Stimulated activated CD8-positive, alpha-beta memory T cell treated with anti-CD3 and anti-CD28 coated beads, Interleukin-7, amount 100 ng/mL, for 1 hour (primary cell): ENCODE data around the gene SLC35G2.
"Not testable (repeated sequence)": the region's sequence is repeated elsewhere in the genome, so short reads cannot be mapped to it uniquely, and the experiment has no call there.

Experiments used
- DNase-seq, 2 donors: peaks; one replicate each; pipeline ENCODE4 v3.0.0-alpha.2; 2020; ENCODE audit warnings: low read depth in 2 of 2

SLC35G2 gene

DNA sequence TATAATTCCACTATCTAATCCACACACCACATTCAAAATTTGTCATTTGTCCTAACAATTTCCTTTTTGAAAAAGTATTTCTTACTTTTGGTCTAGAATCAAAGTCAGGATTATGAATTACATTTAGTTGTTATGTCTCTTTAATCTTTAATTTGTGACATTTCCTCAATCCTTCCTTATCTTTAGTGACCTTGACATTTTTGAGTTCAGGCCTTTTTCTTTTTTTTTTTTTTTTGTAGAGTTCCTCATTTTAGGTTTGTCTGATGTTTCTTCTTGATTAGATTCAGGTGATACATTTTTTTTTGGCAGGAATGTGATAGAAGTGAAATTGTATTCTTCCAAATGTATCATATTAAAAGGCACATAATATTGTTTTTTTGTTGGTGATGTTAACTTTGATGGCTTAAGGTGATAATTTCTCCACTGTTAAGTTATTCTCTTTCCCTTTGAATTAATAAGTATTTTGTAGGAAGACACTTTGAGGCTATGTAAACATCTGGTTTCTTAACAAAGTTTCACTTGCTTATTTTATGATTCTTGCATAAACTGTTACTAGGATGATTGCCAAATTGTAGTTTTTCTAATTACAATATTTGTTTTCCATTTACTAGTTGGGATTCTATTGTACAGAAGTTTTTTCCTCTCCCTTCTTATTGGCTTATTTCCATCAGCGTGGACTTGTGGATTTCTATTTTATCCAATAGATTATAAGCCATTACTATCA, 16.3 kb downstream of the SLC35G2 start:
- DNase-seq: no peak

DNA sequence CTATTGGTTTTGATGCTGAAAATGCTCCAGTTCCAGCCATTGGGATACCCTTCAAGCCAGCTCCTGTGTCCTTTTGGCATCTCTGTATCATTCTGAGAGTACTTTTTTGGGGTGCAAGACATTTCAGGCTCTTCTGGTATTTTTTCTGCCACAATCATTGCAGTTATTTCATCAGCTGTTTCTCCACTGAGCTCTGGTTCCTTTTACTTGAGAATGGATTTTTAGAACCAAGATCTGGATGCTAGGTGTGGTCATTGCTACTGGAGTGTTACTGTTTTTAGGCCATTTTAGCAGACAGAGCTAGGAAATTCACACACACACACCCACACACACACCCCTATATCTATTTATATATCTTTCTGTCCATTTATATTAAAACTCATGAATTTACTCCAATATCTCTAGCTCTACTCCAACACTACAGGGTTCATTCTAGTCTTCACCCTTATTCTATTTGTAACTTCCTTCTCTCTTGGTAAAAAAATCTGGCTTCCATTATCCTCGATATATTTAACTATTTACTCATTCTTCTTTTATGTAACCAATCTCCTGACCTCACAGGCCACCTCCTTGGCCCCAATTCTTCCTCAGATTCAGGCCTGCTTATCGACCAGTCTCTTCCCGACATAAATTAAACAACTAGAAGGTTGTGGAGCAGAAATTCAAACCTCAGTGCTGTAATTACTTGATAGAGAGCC, 17.0 kb downstream of the SLC35G2 start:
- DNase-seq: no peak

DNA sequence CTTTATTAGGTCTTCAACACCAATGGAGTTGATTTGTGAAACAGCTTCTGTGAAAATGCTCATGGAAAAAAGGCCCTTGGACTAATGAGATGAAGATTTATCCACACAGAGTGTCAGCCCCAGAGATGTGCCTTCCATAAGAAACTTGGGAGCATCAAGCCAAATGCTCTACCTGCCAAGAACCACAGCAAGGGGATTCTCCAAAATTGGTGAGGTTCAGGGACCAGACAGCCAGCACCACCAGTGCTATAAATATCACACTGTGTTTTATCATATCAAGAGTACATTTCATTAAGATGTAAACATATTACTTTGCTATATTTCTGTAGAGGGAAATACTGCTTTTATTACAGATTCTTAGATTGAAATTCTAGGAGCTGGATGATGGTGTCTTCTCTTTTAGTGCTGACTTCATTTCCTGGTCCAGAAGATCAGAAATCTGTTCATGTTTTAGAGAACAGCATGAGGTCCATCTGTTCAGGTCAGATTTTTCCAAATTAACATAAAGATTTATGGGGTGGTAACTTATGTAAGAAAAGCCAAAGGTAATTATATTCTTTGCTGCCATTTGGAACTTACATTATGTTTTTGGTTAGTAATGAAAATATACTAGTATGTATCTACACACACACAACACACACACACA, 17.7 kb downstream of the SLC35G2 start:
- DNase-seq: no peak

DNA sequence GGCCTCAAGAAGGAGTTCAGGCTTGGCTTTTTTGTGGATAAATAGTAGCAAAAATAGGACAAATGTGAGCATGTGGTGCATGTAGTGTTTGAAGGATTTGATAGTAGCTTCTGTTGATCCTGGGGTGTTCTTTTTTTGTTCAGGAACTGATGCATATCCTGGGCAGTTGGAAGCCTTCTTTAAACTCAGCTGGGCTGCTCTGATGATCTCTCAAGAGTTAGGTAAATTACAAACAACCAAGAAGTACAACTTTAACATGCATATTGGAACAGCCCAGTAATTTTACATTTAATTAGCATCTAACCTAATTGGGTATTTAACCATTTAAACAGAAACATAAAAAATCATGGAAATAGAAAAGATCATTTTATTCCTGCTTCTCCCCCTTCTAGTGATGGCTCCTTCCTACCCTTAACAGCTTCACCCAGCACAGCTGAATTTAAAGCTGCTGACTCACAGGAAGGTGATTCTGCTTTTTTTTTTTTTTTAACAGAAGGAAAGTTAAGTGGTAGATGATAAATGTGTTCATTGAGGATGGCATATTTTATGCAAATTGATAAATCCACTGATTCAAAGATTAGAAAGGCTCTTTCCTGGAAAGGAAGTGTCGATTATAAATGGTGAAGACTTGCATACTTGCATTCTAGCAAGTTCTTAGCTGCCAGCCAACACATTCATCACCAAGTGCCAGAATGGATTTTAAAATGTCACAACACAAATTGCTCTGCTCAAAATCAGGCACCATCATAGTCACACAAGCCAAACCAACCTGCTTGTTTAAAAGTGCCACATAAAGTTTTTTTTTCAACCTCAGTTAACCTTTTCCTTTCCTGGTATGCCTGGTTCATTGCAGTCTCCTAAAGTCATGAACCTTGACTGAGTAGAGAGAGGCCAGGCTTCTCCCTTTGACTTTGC, 20.0 kb downstream of the SLC35G2 start:
- no peak for DNase-seq

DNA sequence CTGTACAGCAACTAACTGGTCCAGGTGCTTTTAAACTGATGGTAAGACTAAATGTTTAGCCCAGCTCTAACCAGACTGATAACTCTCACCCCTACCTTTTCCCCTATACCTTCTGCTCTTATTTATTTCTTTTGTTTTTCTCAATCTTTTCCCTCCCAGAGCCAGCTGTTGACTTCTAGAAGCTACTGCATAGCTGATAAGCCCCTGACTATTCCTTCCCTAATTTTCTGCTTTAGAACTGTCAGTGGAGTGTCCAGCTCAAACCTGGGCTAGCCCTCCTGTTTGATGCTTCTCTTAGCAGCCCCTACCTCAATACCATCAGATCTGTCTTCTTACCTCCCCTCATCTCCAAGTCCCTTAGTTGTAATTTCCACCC, 20.6 kb downstream of the SLC35G2 start:
- no peak for DNase-seq

DNA sequence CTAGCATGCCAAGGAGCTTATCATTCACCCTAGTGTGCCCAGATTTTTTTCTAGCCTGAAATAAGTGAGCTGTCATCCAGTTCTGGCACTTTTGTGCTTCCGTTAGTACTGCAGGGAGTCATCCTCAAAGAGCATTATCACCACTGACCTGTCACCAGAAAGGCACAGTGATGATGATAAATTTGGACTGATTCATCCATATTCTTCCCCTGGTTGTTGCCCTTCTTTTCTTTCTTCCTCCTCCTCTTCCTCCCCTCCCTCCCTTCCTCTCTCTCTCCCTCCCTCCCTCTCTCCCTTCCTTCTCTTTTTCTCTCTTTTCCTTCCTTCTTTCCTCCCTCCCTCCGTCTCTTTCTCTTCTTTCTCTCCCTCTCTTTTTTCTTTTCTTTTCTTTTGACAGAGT, 21.3 kb downstream of the SLC35G2 start:
- DNase-seq: no peak

DNA sequence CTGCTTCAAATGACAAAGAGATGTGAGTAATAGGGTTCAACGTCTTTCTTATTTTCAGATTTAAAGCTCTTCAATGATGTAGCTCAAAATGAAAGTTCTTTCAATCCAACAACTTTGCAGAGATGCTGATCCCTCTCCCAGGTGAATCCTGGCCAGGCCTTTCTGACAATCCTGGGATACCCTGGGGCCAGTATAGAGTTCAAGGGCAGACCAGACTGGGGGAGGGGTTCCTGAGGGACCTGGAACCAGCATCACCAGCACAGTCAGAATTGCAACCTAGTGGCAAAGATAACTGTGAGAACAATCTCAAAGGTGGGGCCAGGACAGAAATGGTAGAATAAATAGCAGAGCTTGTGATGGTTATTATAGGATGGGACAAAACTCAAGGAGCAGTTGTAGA, 23.4 kb downstream of the SLC35G2 start:
- no peak for DNase-seq

DNA sequence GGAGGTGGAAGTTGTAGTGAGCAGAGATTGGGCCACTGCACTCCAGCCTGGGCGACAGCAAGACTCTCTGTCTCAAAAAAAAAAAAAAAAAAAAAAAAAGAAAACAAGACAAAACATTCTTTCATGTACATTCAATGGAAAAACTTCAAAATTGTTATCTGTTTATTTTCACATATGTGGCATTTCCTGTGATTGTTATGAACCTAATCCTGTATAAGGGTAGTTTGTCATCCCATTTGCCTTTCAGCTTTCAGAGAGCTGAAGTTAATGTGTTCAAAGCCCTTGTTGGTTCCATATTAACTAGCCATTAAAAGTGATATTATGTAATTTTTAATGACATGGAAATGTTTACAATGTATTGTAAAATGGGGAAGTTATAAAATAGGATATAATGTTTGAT, 25.8 kb downstream of the SLC35G2 start:
- no peak for DNase-seq

DNA sequence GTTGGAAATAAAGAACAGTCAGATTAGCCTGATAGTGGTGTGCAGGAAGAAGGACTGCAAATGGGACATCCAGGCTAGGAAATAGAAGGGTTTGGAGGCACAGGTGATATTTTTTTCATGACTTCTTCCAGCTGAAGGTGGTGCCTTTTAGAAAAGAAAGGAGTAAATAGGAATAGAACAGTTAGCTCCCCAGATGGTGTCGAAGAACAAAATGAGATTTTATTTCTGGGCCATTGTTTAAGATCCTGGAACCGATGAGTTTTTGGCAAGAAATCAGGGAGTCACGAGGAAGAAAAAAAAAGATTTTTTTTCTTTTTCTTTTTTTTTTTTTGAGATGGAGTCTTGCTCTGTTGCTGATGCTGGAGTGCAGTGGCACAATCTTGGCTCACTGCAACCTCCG, 33.3 kb downstream of the SLC35G2 start:
- DNase-seq: no peak

DNA sequence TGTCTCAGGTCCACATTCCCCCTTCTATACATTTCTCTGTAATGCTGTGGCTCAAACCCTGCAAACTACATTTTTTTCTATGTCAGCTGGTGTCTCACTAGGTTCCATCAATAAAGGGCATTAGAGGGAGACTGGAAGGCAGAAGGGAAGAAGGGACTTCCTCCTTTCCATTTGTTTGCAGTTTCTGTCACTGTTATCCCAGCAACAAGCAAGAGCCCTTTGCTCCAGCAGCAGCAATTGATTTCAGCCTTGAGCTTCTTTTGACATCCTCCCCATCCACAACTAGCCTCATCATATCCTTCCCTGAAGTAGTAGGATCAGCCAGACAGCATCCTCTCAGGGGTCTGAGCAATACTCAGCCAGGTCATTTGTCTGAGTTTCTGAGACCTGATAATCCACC, 37.7 kb downstream of the SLC35G2 start:
- DNase-seq: no peak

DNA sequence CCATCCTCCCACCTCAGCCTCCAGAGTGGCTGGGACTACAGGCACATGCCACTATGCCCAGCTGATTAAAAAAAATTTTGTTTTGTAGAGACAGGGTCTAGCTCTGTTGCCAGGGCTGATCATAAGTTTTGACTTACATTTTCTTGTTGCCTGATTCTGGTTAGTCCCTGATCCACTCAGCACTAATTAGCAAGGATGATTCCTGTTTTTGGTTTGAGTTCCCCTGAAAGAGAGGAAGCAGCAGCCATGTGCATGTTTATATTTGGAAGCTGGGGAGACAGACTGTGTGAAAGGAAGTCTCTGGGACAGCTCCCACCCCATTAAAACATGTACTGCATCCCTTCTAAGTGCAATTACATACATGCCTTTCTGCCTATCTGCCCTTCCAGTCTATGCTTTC, 39.5 kb downstream of the SLC35G2 start:
- DNase-seq: no peak

DNA sequence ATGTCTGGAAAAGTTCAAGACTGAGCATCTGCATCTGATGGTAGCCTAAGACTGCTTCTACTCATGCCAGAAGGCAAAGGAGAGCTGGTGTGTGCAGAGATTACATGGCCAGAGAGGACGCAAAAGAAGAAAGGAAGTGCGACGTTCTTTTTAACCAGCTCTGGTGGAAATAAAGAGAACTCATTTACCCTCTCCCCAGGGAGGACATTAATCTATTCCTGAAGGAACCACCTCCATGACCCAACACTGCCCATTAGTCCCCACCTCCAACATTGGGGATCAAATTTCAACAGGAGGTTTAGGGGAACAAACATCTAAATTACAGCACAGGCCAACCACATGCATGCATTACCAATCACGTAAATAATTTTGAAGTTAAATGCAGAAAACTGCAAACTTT, 41.6 kb downstream of the SLC35G2 start:
- no peak for DNase-seq

DNA sequence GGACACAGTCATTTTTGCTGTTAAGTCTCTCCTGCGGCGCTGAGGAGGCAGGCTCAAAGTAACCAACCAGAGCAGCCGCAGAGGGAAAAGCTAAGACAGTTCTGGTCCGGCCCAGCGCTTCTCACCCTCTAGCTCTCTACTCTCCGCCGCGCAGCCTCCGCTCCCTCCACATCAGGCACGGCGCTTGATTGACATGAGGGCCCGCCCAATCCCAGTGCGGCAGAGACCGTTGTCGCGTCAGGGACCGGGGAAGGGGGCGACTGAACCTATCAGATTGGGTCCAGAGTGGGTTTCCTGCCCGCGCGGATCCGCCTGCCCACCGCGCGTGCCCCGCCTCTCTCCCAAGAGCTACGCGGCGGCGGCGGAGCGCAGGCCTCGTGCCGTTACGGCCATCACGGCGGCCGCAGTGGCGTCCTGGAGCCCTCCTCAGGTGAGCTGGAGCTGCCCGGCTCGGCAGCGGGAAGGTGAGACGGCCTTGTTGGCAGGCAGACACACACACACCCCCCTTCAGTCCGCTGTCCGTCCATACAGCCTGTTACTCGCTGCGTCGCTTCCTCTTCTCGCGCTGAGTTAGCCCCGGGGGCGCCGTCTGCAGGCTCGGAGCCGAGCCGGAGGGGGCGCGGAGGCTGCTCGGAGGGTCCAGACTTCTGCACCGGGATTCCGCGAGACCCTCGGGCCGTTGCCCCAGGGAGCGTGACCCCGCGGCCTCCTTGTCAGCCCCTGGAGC, 43.1 kb downstream of the SLC35G2 start, which contains the start of gene NCK1:
TSS of gene NCK1 (plus strand) at position 319 of the 727 bp plus-strand sequence. CDS start 65,794 bp downstream, outside the sequence.
- DNase-seq: peak; percentile 96 to 97

DNA sequence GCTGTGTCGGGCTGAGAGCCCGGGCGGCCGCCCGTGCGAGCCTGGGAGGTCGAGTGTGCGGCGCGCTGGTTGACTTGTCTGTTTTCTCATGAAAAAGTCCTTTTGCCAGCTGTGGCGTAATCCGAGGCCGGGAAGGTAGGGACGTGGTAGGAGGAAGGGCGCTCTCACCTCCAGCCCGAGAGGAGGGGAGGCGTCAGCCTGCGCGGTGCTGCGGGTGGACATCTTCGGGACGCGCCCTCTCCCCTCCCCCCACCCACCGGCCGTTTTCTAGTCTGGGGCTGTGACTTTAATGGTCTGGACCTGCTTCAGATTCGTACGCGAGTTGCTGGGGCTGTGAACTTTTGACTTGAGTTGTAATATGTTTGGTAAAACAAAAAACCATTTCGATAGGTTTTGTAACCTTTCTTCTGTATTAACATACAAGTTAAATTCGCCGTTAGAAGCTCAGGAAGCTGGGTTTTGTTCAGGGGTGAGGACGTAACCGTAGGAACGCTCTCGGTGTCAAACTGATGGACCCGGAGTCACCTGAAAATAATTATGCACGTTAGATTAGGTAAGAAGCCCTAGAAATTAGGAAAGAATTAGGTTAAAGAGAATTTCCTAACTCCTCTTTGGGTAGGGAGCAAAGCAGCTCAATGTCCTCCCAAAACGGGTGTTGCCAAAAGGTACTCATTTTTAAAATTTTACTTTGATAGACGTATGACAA, 43.8 kb downstream of the SLC35G2 start:
- peak; percentile 7 to 11 for DNase-seq

DNA sequence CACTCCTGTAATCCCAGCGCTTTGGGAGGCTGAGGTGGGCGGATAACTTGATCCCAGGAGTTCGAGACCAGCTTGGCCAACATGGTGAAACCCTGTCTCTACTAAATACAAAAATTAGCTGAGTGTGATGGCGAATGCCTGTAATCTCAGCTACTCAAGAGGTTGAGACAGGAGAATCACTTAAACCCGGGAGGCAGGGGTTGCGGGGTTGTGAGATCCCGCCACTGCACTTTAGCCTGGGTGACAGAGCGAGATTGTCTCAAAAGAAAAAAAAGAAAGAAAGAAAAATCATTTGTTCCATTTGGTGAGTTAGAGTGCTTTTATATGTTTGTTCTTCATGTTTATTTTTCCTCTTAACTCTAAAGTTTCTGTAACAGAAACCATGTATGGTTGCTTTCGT, 50.4 kb downstream of the SLC35G2 start:
- DNase-seq: no peak

DNA sequence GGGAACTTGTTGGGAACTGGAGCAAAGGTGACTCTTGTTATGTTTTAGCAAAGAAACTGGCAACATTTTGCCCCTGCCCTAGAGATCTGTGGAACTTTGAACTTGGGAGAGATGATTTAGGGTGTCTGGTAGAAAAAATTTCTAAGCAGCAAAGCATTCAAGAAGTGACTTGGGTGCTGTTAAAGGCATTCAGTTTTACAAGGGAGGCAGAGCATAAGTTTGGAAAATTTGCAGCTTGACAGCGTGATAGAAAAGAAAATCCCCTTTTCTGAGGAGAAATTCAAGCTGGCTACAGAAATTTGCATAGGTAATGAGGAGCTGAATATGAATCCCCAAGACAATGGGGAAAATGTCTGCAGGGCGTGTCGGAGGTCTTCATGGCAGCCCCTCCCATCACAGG, 53.3 kb downstream of the SLC35G2 start:
- DNase-seq: not testable (repeated sequence)

DNA sequence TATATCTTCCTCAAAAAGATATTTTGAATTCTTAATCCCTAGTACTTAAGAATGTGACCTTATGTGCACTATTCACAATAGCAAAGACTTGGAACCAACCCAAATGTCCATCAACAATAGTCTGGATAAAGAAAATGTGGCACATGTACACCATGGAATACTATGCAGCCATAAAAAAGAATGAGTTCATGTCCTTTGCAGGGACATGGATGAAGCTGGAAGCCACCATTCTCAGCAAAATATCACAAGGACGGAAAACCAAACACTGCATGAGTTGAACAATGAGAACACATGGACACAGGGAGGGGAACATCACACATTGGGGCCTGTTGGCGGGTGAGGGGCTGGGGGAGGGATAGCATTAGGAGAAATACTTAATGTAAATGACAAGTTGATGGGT, 60.6 kb downstream of the SLC35G2 start:
- DNase-seq: not testable (repeated sequence)

DNA sequence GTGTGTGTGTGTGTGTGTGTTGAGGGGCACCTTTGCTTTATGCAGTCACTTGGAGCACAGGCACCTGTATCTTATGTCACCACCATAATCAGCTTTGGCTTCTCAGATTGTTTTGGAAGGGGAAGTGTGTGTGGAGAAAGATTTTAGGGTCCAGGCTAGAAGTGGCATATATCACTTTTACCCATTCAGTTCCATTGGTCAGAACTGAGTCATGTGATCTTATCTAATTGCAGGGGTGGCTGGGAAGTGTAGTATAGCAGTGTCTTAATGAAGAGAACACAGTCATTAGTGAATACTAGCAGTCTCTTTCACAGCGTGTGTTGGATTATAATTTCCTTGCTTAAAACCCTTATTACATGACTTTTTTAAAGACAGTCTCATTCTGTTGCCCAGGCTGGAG, 63.6 kb downstream of the SLC35G2 start:
- DNase-seq: no peak

DNA sequence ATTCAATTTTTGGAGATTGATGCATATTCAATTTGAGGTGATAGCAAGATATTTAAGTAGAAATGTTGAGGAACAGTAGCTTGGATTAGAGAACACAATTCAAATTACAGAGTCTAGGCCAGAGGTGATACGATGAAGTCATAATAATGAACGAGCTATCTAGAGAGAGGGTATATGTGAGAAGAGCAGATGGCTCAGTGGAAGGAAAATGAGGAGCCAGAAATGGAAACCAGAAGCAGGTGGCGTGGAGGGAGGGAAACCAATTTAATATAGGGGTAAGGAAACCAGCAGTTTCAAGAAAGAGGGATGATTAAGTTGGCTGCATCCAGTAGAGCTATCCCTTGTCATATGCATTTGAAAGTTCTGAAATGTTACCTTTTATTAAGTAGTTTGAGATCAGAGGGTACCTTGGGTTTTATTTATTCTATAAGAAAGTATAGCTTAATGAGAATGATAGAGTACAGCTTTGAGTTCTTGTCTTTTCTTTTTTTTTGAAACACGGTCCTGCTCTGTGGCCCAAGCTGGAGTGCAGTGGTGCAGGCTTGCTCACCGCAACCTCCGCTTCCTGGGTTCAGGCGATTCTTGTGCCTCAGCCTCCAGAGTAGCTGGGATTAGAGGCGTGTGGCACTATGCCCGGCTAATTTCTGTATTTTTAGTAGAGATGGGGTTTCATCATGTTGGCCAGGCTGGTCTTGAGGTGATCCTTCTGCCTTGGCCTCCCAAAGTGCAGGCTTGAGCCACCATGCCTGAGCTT, 65.2 kb downstream of the SLC35G2 start:
- DNase-seq: no peak
